Kidney (tissue), 14 donors: ENCODE results near the gene INHBB. TPM values are rescaled to one million over a fixed set of nuclear protein-coding genes. Genes with fewer than 3 reads are reported as not detected.

Experiments used
- DNase-seq, 5 donors: peaks; one replicate each; pipeline ENCODE4 v3.0.0-alpha.2; 2013 to 2020
- FAIRE-seq: peaks from 2 replicates; lab custom pipeline; 2012; peaks lifted over from hg19 to GRCh38; lab: Jason Lieb, UNC
- H3K27ac ChIP-seq, 2 donors: one replicate each; pipeline ENCODE4 v1.7.0; 2013; ENCODE audit warnings: low read depth in 2 of 2, low read length in 2 of 2, inconsistent platforms in 1 of 2
- H3K27me3 ChIP-seq: one replicate; pipeline ENCODE4 v1.7.1; 2013; ENCODE audit warnings: low read length, inconsistent platforms; ENCODE audit not compliant: control insufficient read depth, insufficient read depth
- H3K36me3 ChIP-seq, 3 donors: one replicate each; pipeline versions ENCODE4 v1.7.0 to v1.7.1; 2013; ENCODE audit warnings: low read length in 3 of 3, control low read depth in 1 of 3, inconsistent platforms in 1 of 3; ENCODE audit not compliant: insufficient read depth in 3 of 3, control insufficient read depth in 2 of 3
- H3K4me1 ChIP-seq, 3 donors: one replicate each; pipeline versions ENCODE4 v1.7.0 to v1.7.1; 2013; ENCODE audit warnings: low read length in 3 of 3, inconsistent platforms in 1 of 3, low read depth in 1 of 3; ENCODE audit not compliant: control insufficient read depth in 2 of 3, insufficient read depth in 2 of 3
- H3K4me3 ChIP-seq, 3 donors: one replicate each; pipeline versions ENCODE4 v1.7.0 to v1.8.1; 2013; ENCODE audit warnings: low read length in 3 of 3, control low read depth in 1 of 3, inconsistent platforms in 1 of 3
- H3K9ac ChIP-seq, 3 donors: one replicate each; pipeline versions ENCODE4 v1.7.0 to v1.7.1; 2013; ENCODE audit warnings: low read length in 3 of 3, control low read depth in 1 of 3, inconsistent platforms in 1 of 3
- H3K9me3 ChIP-seq, 3 donors: one replicate each; pipeline versions ENCODE4 v1.7.0 to v1.7.1; 2013; ENCODE audit warnings: low read length in 3 of 3, control low read depth in 1 of 3, inconsistent platforms in 1 of 3; ENCODE audit not compliant: control insufficient read depth in 2 of 3, insufficient read depth in 1 of 3
- intact Hi-C: fragments of 100-400 bp; cut with DNase I; formaldehyde crosslinking; loops from one replicate; pipeline ENCODE4 v1.11.1; 2022
- polyA plus RNA-seq: library from polyadenylated mRNA; stranded (reverse); fragments of 350-450 nt; fragmentation: Illumina TruSeq; extraction: RNeasy Lipid Tissue Mini Kit (QIAGEN cat#74804); gene quantifications from one replicate; pipeline ENCODE4 v1.2.3, GENCODE V29; 2014; ENCODE audit warnings: low read depth, low replicate concordance; ENCODE audit not compliant: insufficient read depth
- total RNA-seq: library from RNA; stranded (reverse); fragmentation: NEBNext Ultra II Directional; extraction: Animal tissue kit (Norgen Biotek cat#: 25700); gene quantifications from one replicate; pipeline ENCODE4 v1.2.1, GENCODE V29; 2021
- TF ChIP-seq, protein P1 (sequence below): IDR thresholded peaks from 3 replicates; pipeline ENCODE4 v1.5.1; 2012; ENCODE audit warnings: mild to moderate bottlenecking, moderate library complexity, borderline replicate concordance; ENCODE audit not compliant: insufficient read depth; ENCODE audit errors: extremely low read depth
- donor health status: control.
- donor health status: control.
- donor health status: control.
- donor health status: control.
- donor health status: control.
- donor health status: DM: yes; HTN: yes; CAD: no.
- donor health status: Normal renal cell carcinoma (clear cell type).

The INHBB gene
- total and polyA plus RNA-seq, 2 donors from 2014 or later, result 0.49 to 3.7 TPM

DNA sequence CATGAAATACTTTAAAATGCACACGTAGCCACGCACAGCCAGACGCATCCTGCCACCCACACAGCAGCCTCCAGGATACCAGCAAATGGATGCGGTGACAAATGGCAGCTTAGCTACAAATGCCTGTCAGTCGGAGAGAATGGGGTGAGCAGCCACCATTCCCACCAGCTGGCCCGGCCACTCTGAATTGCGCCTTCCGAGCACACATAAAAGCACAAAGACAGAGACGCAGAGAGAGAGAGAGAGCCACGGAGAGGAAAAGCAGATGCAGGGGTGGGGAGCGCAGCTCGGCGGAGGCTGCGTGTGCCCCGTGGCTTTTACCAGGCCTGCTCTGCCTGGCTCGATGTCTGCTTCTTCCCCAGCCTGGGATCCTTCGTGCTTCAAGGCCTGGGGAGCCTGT, 4.1 kb downstream of the INHBB start:
- Histone ChIP-seq H3K9me3 (no peaks in the 10 kb centered on the region), H3K36me3 (no peaks in the 10 kb centered on the region), H3K27ac (no peak overlapping the region), H3K4me3 (no peak overlapping the region), H3K9ac (no peak overlapping the region), H3K27me3 (peaks cover 31% of the 10 kb centered on the region), H3K4me1 (peaks cover 0 to 4% (median 0%) of the 10 kb centered on the region in 3 donors)
- DNase-seq, result peak in 1 of 5 donors; percentile 20
- FAIRE-seq, result no peak
- TF ChIP-seq, protein P1, sequence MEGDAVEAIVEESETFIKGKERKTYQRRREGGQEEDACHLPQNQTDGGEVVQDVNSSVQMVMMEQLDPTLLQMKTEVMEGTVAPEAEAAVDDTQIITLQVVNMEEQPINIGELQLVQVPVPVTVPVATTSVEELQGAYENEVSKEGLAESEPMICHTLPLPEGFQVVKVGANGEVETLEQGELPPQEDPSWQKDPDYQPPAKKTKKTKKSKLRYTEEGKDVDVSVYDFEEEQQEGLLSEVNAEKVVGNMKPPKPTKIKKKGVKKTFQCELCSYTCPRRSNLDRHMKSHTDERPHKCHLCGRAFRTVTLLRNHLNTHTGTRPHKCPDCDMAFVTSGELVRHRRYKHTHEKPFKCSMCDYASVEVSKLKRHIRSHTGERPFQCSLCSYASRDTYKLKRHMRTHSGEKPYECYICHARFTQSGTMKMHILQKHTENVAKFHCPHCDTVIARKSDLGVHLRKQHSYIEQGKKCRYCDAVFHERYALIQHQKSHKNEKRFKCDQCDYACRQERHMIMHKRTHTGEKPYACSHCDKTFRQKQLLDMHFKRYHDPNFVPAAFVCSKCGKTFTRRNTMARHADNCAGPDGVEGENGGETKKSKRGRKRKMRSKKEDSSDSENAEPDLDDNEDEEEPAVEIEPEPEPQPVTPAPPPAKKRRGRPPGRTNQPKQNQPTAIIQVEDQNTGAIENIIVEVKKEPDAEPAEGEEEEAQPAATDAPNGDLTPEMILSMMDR, result no peak
- intact Hi-C loops, result no loop called here

GRCh38 chr2:120350801-120351320, 4.9 kb downstream of the INHBB start:
- Histone ChIP-seq H3K4me3 (no peak overlapping the region), H3K4me1 (peaks cover 0 to 4% (median 0%) of the 10 kb centered on the region in 3 donors), H3K36me3 (no peaks in the 10 kb centered on the region), H3K27ac (no peak overlapping the region), H3K9ac (no peak overlapping the region), H3K9me3 (no peaks in the 10 kb centered on the region), H3K27me3 (peaks cover 31% of the 10 kb centered on the region)
- TF ChIP-seq, protein P1, result no peak
- DNase-seq (peak in 1 of 5 donors; percentile 61), FAIRE-seq (no peak)
- intact Hi-C loops, result no loop called here

DNA sequence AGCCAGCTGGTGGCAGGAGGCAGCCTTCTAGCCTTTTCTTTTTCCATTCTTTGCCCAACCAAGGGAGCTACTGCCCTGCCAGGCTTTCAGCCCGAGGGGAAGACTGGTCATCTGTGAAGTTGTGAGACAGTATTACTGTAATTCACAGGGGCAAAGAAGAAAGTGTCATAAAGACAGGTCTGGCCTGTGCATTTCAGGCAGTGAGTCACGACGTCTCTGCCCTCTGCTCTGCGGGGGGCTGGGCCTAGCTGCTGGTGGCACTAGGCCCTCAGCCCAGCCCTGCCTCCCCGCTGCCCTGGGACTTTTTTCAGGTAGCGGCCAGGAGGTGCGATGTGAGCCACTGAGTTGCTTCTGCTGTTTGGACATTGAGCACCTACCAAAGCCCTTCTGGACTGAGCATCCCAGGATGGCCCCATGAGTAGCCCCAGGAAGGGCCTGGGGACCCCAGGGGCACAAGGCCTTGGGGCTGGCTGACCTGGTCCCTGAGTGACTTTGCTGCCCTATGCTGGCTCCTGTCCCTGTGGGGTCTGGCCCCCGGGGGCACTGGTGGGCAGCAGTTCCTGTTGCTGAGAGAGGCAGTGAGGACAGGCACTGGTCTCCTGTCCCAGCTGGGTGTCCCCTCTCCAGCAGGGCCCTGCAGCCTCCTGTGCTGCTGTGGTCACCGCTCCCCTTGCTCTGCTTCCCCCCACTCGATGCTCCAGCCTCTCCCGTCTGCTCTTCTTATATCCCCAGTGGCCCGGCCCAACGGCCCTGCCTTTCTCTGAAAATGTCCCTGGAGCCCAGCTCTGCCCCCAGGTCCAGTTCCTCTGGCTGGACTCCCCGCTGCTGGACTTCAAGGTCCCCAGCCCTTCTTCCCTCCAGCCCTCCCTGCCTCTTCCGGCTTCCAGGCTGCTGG, 7.0 kb downstream of the INHBB start:
- DNase-seq, result peak in 2 of 5 donors; percentile 9 to 70
- FAIRE-seq, result no peak
- Histone ChIP-seq H3K27me3 (peaks cover 24% of the 10 kb centered on the region), H3K27ac (no peak overlapping the region), H3K4me3 (no peak overlapping the region), H3K9me3 (no peaks in the 10 kb centered on the region), H3K9ac (no peak overlapping the region), H3K36me3 (no peaks in the 10 kb centered on the region), H3K4me1 (no peaks in the 10 kb centered on the region)
- intact Hi-C loops, result no loop called here
- TF ChIP-seq, protein P1, result no peak
